Fibroblast of the aortic adventitia (primary cell): ENCODE results near the gene C10orf90. TPM values are rescaled to one million over a fixed set of nuclear protein-coding genes. Genes with fewer than 3 reads are reported as not detected.

Experiments
- DNase-seq: peaks from one replicate; pipeline ENCODE4 v3.0.0-alpha.2; 2010; ENCODE audit warnings: low read depth
- H3K4me3 ChIP-seq: 2 replicates; pipeline ENCODE4 v1.5.1; 2011; ENCODE audit warnings: low read depth, mild to moderate bottlenecking, control low read depth, low read length, moderate library complexity
- CTCF ChIP-seq: IDR thresholded peaks from 2 replicates; pipeline ENCODE4 v1.5.1; 2011; ENCODE audit warnings: mild to moderate bottlenecking, low read length, control low read depth, inconsistent platforms; ENCODE audit not compliant: insufficient read depth
- total RNA-seq: library from RNA; depleted of rRNA; stranded (reverse); fragments of >200 nt; gene quantifications from 2 replicates; pipeline ENCODE4 v1.2.3, GENCODE V29; 2012; ENCODE audit warnings: low replicate concordance

C10orf90 gene
- total RNA-seq, 1 donor, result 1.1 TPM

- TF ChIP-seq CTCF, result no peak
- no peak for DNase-seq
- H3K4me3 ChIP-seq, result no peak overlapping the region
Measured at GRCh38 chr10:126400641-126401040, 269.9 kb downstream of the C10orf90 start.

GRCh38 chr10:126398924-126399323 is 271.6 kb downstream of the C10orf90 start:
- no peak for DNase-seq
- no peak for TF ChIP-seq CTCF
- no peak overlapping the region for H3K4me3 ChIP-seq

- no peak for DNase-seq
- H3K4me3 ChIP-seq, result no peak overlapping the region
- no peak for TF ChIP-seq CTCF
Measured at GRCh38 chr10:126398383-126398743, 272.1 kb downstream of the C10orf90 start.

- no peak for TF ChIP-seq CTCF
- peak overlapping the region; percentile 23 for H3K4me3 ChIP-seq
- DNase-seq, result peak; percentile 98
Measured at GRCh38 chr10:126397640-126398382, 272.7 kb downstream of the C10orf90 start.

- no peak overlapping the region for H3K4me3 ChIP-seq
- DNase-seq, result no peak
- no peak for TF ChIP-seq CTCF
Measured at GRCh38 chr10:126397156-126397555, 273.3 kb downstream of the C10orf90 start.

- no peak overlapping the region for H3K4me3 ChIP-seq
- DNase-seq, result no peak
- TF ChIP-seq CTCF, result no peak
Measured at GRCh38 chr10:126394948-126395347, 275.5 kb downstream of the C10orf90 start.

GRCh38 chr10:126393076-126393475 is 277.4 kb downstream of the C10orf90 start:
- no peak for TF ChIP-seq CTCF
- no peak for DNase-seq

More at GRCh38 chr10:126393076-126393475, 277.4 kb downstream of the C10orf90 start:
- H3K4me3 ChIP-seq, result no peak overlapping the region
